Nephron progenitor cell (in vitro differentiated cells): Measurements from ENCODE around the gene BCDIN3D.

Experiments used
- DNase-seq: peaks from one replicate; pipeline ENCODE4 v3.0.0; 2021
- H3K27ac Mint-ChIP-seq: 2 replicates; pipeline ENCODE4 v1.8.0; 2021; ENCODE audit warnings: mild to moderate bottlenecking, moderate library complexity, mixed read lengths
- H3K27me3 Mint-ChIP-seq: 2 replicates; pipeline ENCODE4 v1.8.0; 2021; ENCODE audit warnings: mild to moderate bottlenecking, low read depth, mixed read lengths; ENCODE audit not compliant: poor library complexity
- H3K36me3 Mint-ChIP-seq: 2 replicates; pipeline ENCODE4 v1.8.0; 2021; ENCODE audit warnings: low read depth, mixed read lengths
- H3K4me1 Mint-ChIP-seq: 2 replicates; pipeline ENCODE4 v1.8.0; 2021; ENCODE audit warnings: mixed read lengths
- H3K4me3 Mint-ChIP-seq: 2 replicates; pipeline ENCODE4 v1.8.0; 2021; ENCODE audit warnings: mild to moderate bottlenecking, moderate library complexity, mixed read lengths
- H3K9me3 Mint-ChIP-seq: 2 replicates; pipeline ENCODE4 v1.8.0; 2021; ENCODE audit warnings: mild to moderate bottlenecking, moderate library complexity, mixed read lengths
- CTCF ChIP-seq: fragments of 200-600 bp; sonication (generic); IDR thresholded peaks from 2 replicates; pipeline ENCODE4 v1.5.0; 2021; ENCODE audit warnings: antibody characterized with exemption

Gene BCDIN3D

GRCh38 chr12:49889361-49890095 lies 46.6 kb upstream of the BCDIN3D start:
- Mint-ChIP-seq H3K36me3 (no peaks in the 10 kb centered on the region), H3K27me3 (peaks cover 19% of the 10 kb centered on the region), H3K4me3 (no peak overlapping the region), H3K9me3 (no peaks in the 10 kb centered on the region), H3K27ac (no peak overlapping the region), H3K4me1 (peaks cover 77% of the 10 kb centered on the region)
- no peak for DNase-seq
- TF ChIP-seq CTCF: no peak

GRCh38 chr12:49888461-49889151 lies 45.7 kb upstream of the BCDIN3D start:
- no peak for DNase-seq
- Mint-ChIP-seq H3K4me1 (peaks cover 77% of the 10 kb centered on the region), H3K36me3 (no peaks in the 10 kb centered on the region), H3K27ac (no peak overlapping the region), H3K9me3 (no peaks in the 10 kb centered on the region), H3K27me3 (peaks cover 18% of the 10 kb centered on the region), H3K4me3 (no peak overlapping the region)
- TF ChIP-seq CTCF: no peak

- Mint-ChIP-seq H3K4me3 (no peak overlapping the region), H3K9me3 (no peaks in the 10 kb centered on the region), H3K4me1 (peaks cover 77% of the 10 kb centered on the region), H3K27ac (no peak overlapping the region), H3K27me3 (peaks cover 13% of the 10 kb centered on the region), H3K36me3 (no peaks in the 10 kb centered on the region)
- TF ChIP-seq CTCF: no peak
- peak; percentile 31 for DNase-seq
These were observed 44.9 kb upstream of the BCDIN3D start for GRCh38 chr12:49887536-49888401.

- H3K4me3 Mint-ChIP-seq: no peak overlapping the region
- no peaks in the 10 kb centered on the region for H3K36me3 Mint-ChIP-seq
- H3K9me3 Mint-ChIP-seq: no peaks in the 10 kb centered on the region
- peaks cover 77% of the 10 kb centered on the region for H3K4me1 Mint-ChIP-seq
- H3K27ac Mint-ChIP-seq: no peak overlapping the region
- DNase-seq: no peak
- TF ChIP-seq CTCF: no peak
- H3K27me3 Mint-ChIP-seq: peaks cover 13% of the 10 kb centered on the region
These were observed 44.2 kb upstream of the BCDIN3D start for GRCh38 chr12:49887091-49887490.

- no peak overlapping the region for H3K27ac Mint-ChIP-seq
- H3K4me3 Mint-ChIP-seq: no peak overlapping the region
- no peaks in the 10 kb centered on the region for H3K9me3 Mint-ChIP-seq
- peaks cover 11% of the 10 kb centered on the region for H3K27me3 Mint-ChIP-seq
- no peak for TF ChIP-seq CTCF
- no peaks in the 10 kb centered on the region for H3K36me3 Mint-ChIP-seq
- peaks cover 72% of the 10 kb centered on the region for H3K4me1 Mint-ChIP-seq
- DNase-seq: no peak
These were observed 43.0 kb upstream of the BCDIN3D start for GRCh38 chr12:49885663-49886461.
